RPMI8226 (cell line): Measurements from ENCODE around the gene AKT1.

Experiments
- DNase-seq: peaks from one replicate; pipeline ENCODE4 v3.0.0-alpha.2; 2015

AKT1 gene

DNA sequence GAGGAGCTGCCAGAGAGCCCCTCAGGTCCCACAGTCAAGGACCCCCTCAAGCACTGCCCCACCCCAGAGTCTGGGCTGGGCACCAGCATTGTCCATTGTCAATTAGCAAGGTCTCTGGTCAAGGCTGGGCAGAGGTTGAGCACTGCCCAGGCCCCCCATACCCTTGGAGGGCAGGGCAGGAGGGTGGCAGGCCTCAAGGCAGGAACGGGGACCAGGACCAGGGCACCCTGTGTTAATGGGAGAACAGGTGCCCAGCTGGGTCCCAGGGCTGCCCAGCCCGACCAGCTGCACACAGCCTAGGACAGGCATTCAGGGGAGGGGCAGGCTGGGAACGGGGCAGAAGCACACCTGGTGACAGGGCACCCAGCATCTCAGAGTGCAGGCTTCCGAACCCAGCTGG is 24.2 kb downstream of the AKT1 start:
- DNase-seq: no peak

GRCh38 chr14:104770851-104771272 is 24.7 kb downstream of the AKT1 start:
- no peak for DNase-seq

GRCh38 chr14:104770072-104770579 is 25.4 kb downstream of the AKT1 start:
- no peak for DNase-seq

- DNase-seq: no peak
Measured at GRCh38 chr14:104769324-104770071, 26.1 kb downstream of the AKT1 start.

DNA sequence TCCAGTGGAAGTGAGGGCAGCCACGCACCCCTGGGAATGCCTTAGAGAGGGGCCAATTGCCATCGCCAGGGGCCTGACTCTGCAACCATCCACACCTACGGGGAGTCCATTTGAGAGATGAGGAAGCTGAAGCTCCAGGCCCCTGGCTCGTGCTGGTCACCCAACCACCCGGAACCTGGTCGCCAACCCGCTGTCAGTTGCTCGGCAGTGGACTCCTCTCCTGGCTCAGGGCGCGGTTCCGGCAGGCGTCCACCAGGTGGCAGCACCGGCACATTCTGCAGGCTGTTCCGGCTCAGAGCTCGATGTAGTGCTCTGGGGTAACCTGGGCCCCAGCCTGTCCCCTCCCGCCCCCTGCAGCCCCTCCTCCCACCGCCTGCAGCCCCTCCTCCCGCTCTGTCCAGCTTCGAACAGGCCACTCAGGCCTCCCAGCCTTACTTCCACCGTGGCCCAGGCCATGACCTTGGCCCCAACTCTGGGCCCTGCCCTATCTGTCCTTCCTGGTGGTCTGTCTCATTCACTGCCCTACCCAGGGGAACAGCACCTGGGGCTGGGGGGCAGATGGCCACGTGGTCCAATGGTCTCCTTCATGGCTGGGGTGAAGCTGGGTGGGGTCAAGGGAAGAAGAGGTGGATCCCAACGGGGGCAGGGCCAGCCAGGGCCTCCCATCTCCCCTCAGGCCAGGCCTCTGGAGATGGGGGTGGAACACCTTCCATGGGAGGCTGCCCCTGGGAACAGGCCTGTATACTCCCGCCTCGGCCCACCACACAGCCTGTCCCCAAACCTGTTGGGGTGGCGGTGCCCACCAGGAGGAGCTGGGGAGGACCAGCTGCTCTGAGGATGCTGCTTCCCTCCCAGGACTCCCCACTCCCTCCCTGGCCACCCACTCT is 26.9 kb downstream of the AKT1 start:
- peak; percentile 71 for DNase-seq

DNA sequence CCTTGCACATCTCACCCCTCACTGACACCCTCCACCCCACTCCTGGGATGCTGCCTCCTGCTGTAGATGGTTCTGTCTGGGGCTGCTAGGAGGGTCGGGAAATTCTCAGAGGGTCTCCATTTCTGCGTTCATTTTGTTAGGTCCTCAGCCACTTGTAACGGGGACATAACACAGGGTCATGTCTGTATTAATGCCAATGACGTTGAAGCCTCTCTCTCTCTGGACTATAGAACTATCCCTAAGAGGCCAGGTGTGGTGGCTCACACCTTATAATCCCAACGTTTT is 28.0 kb downstream of the AKT1 start:
- DNase-seq: no peak

DNA sequence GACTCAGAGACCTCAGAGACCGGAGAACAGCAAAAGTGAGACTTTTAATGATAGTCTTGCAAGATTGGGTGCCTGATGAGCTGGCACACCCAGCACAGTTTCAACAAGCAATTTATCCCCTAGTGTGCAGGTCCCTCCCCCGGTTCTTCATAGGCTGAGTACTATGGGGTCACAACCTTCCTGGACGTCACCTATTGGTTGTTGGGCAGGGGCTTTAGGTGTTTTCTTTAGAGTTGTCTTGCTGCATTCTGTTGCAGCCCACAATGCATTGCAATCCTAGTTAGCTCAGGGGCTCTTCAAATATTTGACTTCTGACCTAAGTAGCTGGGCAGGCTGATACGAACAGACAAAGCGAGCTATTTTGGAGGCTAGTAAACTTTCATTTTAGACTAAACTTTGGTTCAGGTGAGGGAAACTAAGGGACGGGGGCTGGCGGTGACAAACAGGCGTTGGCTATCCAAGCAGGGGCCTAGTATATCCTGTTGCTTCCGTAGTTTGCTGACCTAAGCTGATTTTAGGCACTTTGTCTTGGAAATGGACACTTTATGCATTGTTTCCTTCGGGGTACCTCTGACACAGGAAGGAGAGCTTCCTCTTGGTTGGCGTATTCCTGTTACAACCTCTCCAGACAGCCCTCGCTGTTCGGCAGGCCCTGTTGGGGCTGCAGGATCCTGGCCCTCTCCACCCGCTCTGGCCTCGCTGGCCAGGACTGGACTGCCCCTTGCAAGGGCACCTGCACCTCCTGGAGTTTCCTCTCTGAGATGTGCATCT is 28.5 kb downstream of the AKT1 start:
- no peak for DNase-seq

DNA sequence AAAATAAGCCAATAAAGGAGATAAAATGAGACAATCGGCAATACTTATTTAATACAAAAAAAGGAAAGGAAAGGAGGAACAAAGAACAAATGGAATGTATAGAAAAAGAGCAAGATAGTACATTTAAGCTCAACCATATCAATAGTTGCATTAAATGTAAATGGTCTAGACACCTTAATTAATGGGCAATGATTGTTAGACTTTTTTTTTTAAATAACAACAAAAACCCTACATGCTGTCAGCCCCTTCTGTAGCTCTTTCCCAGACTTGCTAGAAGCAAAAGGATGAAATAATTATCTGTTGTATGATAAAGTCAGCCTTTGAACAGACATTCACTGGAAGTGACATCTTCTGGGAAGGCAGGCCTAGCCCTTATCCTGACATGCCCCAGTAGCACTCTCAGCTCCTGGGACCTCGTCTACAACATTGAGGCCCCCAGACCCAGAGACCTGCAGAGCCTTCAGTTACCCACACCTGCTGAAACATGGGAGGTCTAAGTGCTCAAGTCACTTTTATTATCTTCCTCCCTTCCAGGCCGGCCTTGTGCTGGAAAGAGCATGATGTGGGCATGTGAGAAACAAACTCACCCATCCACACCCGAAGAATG is 29.2 kb downstream of the AKT1 start:
- DNase-seq: no peak

DNA sequence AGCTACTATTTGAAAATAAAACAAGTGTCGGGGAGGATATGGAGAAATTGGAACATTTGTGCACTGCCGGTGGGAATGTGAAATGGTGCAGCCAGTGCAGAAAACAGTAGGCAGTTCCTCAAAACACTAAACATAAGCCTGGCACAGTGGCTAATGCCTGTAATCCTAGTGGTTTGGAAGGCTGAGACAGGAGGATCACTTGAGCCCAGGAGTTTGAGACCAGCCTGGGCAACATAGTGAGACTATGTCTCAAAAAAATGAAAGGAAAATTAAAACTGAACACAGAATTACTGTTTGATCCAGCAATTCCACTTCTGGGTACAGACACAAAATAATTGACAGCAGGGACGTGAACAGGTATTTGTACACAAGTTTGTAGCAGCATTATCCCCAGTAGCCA is 30.0 kb downstream of the AKT1 start:
- DNase-seq: no peak

GRCh38 chr14:104758981-104759969 is 36.3 kb downstream of the AKT1 start:
- DNase-seq: no peak

DNA sequence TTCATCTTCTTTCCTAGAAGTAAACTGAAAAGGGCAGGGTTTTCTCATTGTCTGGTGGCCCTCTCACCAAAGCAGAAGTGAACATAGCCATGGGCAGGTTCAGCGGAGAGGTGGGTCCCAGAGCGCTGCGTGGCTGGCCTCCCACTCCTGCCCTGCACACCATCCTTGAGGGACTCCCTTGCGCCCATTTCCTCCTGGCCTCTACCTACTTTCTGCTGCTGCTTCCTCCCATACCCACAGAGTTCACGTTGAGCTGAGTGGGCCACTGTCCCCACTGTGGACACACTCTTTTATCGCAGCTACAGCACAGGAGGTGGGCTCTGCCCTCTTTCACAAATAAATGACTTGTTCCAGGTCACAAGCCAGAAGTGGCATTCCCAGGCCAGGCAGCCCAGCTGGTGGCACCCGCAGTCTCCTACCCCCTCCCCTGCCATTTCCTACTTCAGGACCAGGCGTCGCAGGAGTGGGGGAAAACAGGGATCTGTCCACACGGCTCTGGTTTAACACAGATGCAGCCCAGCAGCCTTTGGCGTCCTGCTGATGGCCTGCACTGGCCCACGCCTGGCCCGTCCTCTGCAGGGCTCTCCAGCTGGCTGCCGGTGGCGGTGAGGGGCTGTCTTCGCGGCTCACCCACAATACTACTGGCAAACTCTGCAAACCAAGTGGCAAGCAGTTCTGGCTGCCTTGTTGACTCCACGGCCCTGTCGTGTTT is 37.7 kb downstream of the AKT1 start:
- DNase-seq: no peak

DNA sequence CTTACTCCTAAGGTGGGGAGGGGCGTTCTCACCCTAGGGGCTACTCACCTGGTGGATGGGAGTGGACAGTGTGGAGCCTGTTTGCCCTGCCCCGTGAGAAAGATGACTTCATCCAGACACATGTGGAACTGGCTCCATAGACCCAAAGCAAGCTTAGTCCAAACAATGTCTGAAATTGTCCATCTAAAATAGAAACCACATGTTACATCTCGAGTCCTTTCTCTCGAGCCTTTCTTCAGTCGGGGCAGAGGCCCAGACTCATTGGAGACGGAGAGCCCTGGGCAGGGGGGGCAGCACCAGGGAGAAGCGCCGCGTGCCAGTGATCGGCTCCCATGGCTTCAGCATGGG is 38.3 kb downstream of the AKT1 start:
- no peak for DNase-seq

DNA sequence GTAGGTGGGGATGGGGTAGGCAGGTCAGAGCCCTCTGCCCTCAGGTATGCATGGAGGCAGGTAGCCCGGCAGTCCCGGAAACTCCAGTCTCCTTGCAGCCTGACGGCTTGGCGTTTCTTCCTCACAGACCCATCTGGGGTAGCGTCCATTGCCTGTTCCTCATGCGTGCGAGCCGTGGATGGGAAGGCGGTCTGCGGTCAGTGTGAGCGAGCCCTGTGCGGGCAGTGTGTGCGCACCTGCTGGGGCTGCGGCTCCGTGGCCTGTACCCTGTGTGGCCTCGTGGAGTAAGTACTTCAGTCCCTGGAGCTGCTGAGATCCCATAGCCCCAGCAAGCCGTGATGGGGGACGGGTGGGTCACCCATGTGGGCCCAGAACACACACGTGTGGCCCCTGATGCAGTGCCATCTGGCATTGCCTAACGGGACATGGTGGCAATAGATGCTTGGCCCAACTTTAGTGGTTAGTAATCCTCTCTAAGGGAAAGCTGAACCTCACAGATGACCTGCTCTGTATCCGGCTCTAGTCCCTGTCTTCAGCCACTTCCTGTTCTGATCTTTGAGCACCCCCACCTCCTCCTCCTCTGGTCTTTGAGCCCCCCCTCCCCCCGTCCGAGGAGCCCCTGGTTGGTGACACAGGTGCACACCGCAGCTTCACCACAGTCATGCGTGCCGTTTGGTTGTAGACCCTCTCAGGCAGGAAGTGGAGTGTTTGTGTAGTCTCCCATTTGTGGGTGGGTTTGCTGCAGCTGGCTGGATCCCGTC is 38.9 kb downstream of the AKT1 start:
- DNase-seq: no peak

DNA sequence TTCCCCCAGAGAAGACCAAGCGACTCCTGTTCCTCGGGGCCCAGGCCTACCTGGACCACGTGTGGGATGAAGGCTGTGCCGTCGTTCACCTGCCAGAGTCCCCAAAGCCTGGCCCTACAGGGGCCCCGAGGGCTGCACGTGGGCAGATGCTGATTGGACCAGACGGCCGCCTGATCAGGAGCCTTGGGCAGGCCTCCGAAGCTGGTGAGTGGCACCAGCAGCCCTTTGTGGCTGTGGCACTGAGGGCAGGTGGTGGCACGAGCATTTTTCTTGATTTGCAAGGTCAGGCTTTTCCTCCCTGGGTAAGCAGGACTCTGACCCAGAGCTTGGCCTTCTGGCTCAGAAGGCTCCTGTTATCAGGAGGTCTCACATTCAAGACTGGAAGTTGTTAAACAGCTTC is 39.9 kb downstream of the AKT1 start:
- DNase-seq: no peak

DNA sequence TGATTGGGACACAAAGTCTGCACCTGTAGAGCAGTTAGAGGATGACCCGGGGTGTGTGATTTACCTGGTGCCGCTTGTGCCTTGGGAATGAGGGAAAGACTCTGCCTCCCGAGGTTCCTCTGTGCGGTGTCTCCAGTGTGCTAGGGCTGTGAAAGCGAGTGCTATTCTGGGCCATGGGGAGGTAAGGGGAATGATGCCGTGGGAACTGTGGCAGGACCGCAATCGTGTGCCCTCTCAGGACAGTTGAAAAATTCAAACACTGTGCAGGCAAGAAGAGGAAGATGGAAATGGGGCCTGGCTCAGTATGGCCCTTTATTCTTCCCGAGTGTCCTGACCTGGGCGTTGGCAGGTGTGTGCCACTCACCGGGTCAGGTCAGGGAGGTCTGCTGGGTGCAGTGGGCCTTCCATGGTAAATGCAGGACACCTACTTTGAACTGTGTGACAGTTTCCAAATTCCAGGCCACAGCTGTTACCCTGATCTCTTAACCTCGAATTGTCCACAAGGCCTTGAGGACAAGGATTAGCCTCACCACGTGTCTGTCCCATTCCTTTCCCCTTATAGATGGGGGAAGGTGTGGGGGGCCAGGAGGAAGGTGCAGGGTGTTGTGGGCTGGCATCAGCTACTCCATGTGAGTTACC is 41.2 kb downstream of the AKT1 start:
- no peak for DNase-seq

GRCh38 chr14:104753528-104754212 is 41.9 kb downstream of the AKT1 start:
- no peak for DNase-seq

GRCh38 chr14:104752735-104753527 is 42.6 kb downstream of the AKT1 start, which contains the start of gene SIVA1:
Gene SIVA1 (plus strand): TSS chr14:104753147. CDS start chr14:104753202, 55 bp downstream.
- peak; percentile 98 for DNase-seq

DNA sequence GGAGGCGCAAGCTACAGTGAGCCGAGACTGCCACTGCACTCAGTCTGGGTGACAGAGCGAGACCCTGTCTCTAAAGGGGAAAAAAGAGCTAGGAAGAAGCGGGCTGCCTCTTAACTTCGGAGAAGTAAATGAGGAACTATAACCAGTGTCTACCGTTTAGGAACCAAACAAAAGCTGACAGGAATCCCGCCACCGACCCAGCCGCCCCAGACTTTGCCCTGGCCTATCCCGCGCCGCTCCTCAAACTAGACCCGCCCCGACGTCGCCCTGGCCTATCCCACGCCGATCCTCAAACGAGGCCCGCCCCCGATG is 43.2 kb downstream of the AKT1 start:
- DNase-seq: no peak
